ENCODE results near the gene NFXL1.
"Not testable (repeated sequence)": the region's sequence is repeated elsewhere in the genome, so short reads cannot be mapped to it uniquely, and the experiment has no call there.

Gene NFXL1

DNA sequence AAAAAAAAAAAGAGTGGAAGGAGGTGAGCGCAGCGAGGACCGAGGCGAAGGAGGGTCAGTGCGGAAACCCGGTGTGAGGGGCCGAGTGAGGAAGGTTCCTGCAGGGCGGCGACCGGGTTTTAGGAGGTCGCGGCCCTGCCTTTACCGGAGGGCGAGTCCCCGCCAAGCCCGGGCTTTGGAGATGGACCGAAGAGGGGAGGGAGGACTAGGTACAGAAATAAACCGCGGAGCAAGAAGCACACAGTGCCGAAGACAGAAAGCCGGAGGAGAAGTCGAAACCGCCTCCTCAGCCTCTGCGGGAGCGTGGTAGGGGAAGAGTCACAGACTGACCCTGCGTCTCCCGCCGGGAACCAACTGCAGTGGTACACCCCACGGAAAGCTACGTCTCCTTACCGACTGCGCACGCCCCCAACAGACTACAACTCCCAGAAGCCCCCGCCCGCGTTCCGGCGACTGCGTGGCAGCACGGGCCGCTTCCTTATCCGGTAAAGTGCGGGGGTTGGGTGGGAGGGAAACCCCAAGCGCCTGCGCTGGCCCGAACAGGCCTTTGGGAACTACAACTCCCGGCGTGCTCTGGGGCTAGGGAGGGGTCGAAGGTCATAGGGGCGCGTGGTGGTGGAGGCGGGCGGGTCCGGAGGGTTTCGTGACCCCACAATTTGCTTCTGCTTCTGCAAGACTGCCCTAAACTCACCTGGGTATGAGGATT is at the start of gene NFXL1:
NFXL1 (minus strand) TSS at position 364 of the 706 bp plus-strand sequence. CDS start 380 bp downstream, outside the sequence.
- DNase-seq: peak; percentile 89

DNA sequence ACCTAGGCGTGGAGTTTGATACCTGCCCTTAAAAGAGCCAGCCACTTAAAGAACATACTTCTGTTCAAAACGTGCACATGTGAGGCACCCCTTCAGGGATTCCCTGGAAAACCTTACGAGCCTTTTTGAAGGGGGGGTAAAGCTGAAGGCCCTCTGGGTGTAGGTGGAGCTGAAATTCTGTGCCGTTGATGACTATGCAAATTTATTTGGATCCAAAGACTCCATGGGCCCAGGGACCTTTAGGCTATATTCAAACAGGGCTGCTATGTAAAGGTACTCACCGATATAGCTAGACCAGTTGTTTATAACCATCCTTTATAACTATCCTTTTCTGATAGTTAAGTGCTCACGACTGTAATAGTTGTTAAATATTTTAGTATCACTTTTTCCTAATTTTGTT is 40.3 kb upstream of the NFXL1 start:
- DNase-seq: no peak

GRCh38 chr4:47954245-47954644 is 39.9 kb upstream of the NFXL1 start:
- no peak for DNase-seq

DNA sequence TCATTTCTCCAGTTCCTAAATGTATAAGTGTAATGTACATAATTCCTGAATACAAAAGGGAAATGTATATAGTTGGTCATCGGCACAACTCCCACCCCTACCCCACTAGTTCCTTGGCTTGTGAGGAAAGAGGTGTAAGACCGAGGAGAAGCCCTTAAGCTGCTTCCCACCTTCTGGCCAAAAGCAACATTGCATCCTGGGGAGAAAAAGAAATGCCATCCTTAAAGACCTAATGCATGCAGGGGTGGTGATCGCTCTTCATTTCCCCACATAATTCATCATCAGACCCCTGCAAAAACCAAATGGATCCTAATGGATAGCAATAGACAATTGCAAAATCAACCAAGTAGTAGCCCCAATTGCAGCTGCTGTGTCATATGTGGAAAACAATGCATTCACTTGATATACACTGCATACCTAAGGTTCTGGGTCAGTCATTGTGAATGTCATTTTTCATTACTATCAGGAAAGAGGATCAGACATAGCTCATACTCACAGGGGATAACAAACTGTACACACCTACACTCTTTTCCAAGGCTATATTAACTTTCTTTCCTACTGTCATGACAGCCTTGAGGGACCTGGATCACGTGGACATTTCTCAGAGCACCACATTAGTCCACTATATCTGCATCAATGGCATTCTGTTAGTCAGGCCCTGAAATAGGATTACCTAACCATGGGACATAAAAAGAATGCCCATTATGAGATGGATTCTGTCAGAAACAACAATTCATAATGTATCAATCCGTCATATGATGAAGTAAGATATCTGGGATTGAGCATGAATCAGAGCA is 31.7 kb upstream of the NFXL1 start:
- DNase-seq: no peak

GRCh38 chr4:47942081-47942819 is 27.9 kb upstream of the NFXL1 start:
- no peak for DNase-seq

- DNase-seq: no peak
These were observed 25.1 kb upstream of the NFXL1 start for GRCh38 chr4:47939456-47939855.

DNA sequence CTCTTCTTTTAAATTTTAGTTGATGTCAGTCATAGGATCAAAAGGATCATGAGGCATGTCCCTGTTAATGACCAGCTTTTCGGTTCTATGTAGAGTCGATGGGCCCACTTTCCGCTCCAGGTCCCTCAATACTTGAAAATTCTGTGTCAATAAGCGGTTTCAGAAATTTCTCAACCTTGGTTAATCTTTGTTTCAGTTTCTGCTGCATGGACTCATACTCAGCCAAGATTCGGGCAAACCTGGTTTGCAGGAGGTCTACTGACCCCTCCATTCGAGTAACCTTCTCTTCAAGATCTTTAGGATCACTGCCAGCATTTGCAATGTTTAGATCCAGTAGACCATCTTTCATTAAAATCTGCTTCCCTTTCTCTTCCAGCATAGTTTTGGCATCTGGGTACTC is 22.0 kb upstream of the NFXL1 start:
- DNase-seq: no peak

- DNase-seq: no peak
These were observed 19.5 kb upstream of the NFXL1 start for GRCh38 chr4:47933840-47934239.

GRCh38 chr4:47930971-47931804 is 16.8 kb upstream of the NFXL1 start:
- no peak for DNase-seq

DNA sequence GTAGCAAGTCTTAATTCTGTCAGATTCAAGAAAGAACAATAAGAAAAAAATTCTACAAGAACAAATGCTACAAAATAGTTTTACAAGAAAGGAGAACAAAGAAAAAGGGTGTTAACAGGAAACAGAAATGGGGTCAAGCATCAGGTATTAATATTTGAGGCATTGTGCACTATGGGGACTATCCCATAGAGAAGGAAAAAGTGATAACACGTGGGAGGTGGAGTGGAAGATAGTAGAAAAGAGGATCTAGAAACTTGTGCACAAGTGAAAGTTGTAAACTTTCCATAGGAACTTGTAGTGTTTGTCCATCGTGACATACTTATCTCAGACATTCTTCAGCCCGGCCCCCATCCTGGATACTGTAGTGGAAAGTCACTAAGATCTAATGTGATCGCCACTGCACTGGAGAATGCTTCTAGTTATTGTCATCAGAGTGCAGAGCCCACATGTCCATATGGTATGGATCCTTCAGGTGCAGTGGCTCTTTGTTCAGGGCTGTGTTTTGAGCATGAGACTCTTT is 15.4 kb upstream of the NFXL1 start:
- no peak for DNase-seq

GRCh38 chr4:47926667-47927258 is 12.4 kb upstream of the NFXL1 start:
- peak; percentile 41 for DNase-seq

- DNase-seq: not testable (repeated sequence)
These were observed 8.9 kb upstream of the NFXL1 start for GRCh38 chr4:47923261-47923608.

GRCh38 chr4:47922436-47923260 is 8.3 kb upstream of the NFXL1 start:
- not testable (repeated sequence) for DNase-seq

GRCh38 chr4:47917163-47917562 is 2.8 kb upstream of the NFXL1 start:
- DNase-seq: not testable (repeated sequence)

- no peak for DNase-seq
These were observed 995 bp upstream of the NFXL1 start for GRCh38 chr4:47915378-47915777.

GRCh38 chr4:47914926-47915237 is 499 bp upstream of the NFXL1 start:
- no peak for DNase-seq

DNA sequence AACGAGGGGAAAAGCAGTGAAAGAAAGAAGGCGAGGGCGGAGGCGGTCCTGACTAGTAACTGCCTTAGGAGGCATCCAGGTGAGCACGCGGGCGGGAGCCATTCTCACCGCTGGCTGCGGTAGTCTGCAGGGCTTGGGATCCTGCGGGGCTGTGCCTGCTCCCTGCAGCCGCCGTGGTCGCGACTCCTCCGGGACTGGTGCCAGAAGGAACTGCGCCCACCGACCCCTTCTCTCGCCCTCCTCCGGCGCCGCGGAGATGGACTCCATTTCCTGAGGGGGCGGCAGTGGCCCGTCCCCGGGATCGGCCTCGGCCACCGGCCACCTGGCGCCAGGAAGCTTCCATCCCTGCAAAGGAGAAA is 543 bp downstream of the NFXL1 start:
- no peak for DNase-seq

DNA sequence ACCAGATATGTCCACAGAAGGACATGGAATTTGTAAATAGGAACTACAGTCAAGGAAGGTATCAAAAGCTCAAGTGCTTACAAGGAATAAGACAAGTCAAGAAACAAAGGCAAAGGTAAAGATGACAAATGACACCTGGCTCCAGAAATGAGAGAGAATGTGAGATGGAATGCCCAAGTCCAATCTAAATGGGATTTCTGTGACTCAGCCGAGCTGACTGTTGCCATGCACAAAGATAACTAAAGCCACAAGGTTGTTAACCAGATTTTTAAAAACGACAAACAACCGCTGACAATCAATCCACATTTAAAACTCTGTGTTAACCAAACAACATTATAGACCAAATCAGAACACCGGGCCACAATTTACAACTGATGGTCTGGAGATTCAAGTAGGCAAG is 1.1 kb downstream of the NFXL1 start:
- DNase-seq: no peak

GRCh38 chr4:47907089-47907646 is 7.2 kb downstream of the NFXL1 start:
- DNase-seq: no peak

GRCh38 chr4:47899639-47900038 is 14.7 kb downstream of the NFXL1 start:
- DNase-seq: no peak

DNA sequence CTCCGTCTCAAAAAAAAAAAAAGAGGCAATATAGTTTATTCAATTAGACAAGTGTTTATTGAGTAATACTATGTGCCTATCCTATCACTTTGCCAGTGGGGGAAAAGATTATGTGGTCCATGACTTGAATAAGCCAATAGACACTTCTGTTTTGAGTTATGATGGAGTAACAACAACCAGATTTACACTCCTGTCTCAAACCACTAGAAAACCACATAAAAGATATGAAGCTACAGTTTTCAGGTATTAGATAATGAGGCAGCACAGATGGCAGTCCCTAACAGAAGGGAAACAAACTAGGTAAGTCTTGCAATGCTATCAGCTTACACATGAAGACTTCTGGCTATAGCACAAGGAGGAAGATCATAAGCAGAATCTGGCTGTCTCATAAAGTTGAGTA is 22.5 kb downstream of the NFXL1 start:
- no peak for DNase-seq
